Spleen (tissue), 11 donors: ENCODE measurements around the gene ERBIN. TPM values are rescaled to one million over a fixed set of nuclear protein-coding genes. Genes with fewer than 3 reads are reported as not detected.

Experiments
- DNase-seq: peaks from one replicate; pipeline ENCODE4 v3.0.0-alpha.2; 2020
- H3K27ac ChIP-seq, 8 donors: fragments of 200-600 bp; sonication (generic) in 7 of 8; 1 replicate in 4 of 8; 2 replicates in 4 of 8; pipeline versions ENCODE4 v1.5.0 to v1.8.0; 2016 to 2021; ENCODE audit warnings: inconsistent platforms in 4 of 8, mild to moderate bottlenecking in 4 of 8, moderate library complexity in 1 of 8
- H3K27me3 ChIP-seq, 7 donors: fragments of 200-600 bp; sonication (generic) in 6 of 7; replicated peaks in 1 of 7; 1 replicate in 4 of 7; 2 replicates in 3 of 7; pipeline versions ENCODE4 v1.5.0 to v1.8.0; 2016 to 2021; ENCODE audit warnings: inconsistent platforms in 3 of 7, mild to moderate bottlenecking in 1 of 7
- H3K36me3 ChIP-seq, 6 donors: fragments of 200-600 bp; sonication (generic) in 5 of 6; 1 replicate in 4 of 6; 2 replicates in 2 of 6; pipeline versions ENCODE4 v1.5.0 to v1.8.0; 2016 to 2021; ENCODE audit warnings: inconsistent platforms in 2 of 6
- H3K4me1 ChIP-seq, 6 donors: fragments of 200-600 bp; sonication (generic) in 5 of 6; 1 replicate in 3 of 6; 2 replicates in 3 of 6; pipeline versions ENCODE4 v1.5.0 to v1.8.0; 2016 to 2021; ENCODE audit warnings: inconsistent platforms in 3 of 6
- H3K4me3 ChIP-seq, 8 donors: fragments of 200-600 bp; sonication (generic) in 7 of 8; 1 replicate in 4 of 8; 2 replicates in 4 of 8; pipeline versions ENCODE4 v1.5.0 to v1.8.0; 2016 to 2021; ENCODE audit warnings: inconsistent platforms in 4 of 8, mild to moderate bottlenecking in 4 of 8, moderate library complexity in 2 of 8
- H3K9me3 ChIP-seq, 8 donors: fragments of 200-600 bp; sonication (generic) in 7 of 8; 1 replicate in 4 of 8; 2 replicates in 4 of 8; pipeline versions ENCODE4 v1.5.0 to v1.8.0; 2016 to 2021; ENCODE audit warnings: inconsistent platforms in 4 of 8
- CTCF ChIP-seq, 11 experiments: fragments of 200-600 bp in 7 of 11; fragments of 450-650 bp in 4 of 11; sonication (generic) in 4 of 11; IDR thresholded peaks in 8 of 11; conservative IDR thresholded peaks in 3 of 11; 1 replicate in 7 of 11; 2 replicates in 4 of 11; pipeline versions ENCODE4 v1.4.0 to v1.8.0; 2016 to 2021; ENCODE audit warnings: antibody characterized with exemption in 11 of 11, inconsistent platforms in 4 of 11, mild to moderate bottlenecking in 1 of 11
- POLR2A ChIP-seq, 3 donors: fragments of 450-650 bp; IDR thresholded peaks; one replicate each; pipeline ENCODE4 v1.5.1; 2017; ENCODE audit warnings: antibody characterized with exemption in 3 of 3, mild to moderate bottlenecking in 1 of 3
- POLR2AphosphoS5 ChIP-seq, 3 donors: sonication (generic); formaldehyde crosslinking; IDR thresholded peaks; one replicate each; pipeline ENCODE4 v1.5.1; 2017; ENCODE audit warnings: antibody characterized with exemption in 3 of 3
- WGBS, 5 donors: extraction: QIAGEN DNeasy Blood & Tissue Kit in 3 of 5; methylation state at CpG; one replicate each; pipeline versions ENCODE4 v1.1.5 to v1.1.7; 2013 to 2018; 5-methylcytosine and 5-hydroxymethylcytosine counted together
- intact Hi-C: fragments of 100-400 bp; cut with DNase I; formaldehyde crosslinking; loops from one replicate; pipeline ENCODE4 v1.15.0; 2023; ENCODE audit warnings: low total_unique reads
- polyA plus RNA-seq, 3 donors: library from polyadenylated mRNA; stranded (reverse); fragments of 200-250 nt; gene quantifications; one replicate each; pipeline ENCODE4 v1.2.1, GENCODE V29; 2013
- total RNA-seq, 7 donors: library from RNA; depleted of rRNA in 3 of 7; stranded (reverse); fragments of >200 nt in 3 of 7; fragmentation: NEBNext Ultra II Directional in 4 of 7; extraction: Animal tissue kit (Norgen Biotek cat#: 25700) in 4 of 7; gene quantifications; one replicate each; pipeline versions ENCODE4 v1.1.0 to v1.2.1, GENCODE V29; 2016 to 2021
- donor health status: healthy with polysubstance abuse.
- donor health status: DM: no; HTN: no; CAD: no; lungs with moderate emphysema.
- donor health status: DM: no; HTN: no; CAD: no.
- donor health status: Bipolar disorder and iron deficiency.
- donor health status: healthy.
- donor health status: DM: no; HTN: no; CAD: no.
- donor health status: DM: yes; HTN: yes; CAD: no.

The ERBIN gene
- total and polyA plus RNA-seq, 10 donors, result 19.6 to 112 (median 93.1) TPM

- Histone ChIP-seq H3K27ac (no peak overlapping the region), H3K36me3 (no peaks in the 10 kb centered on the region), H3K4me1 (no peaks in the 10 kb centered on the region), H3K4me3 (no peak overlapping the region), H3K9me3 (no peaks in the 10 kb centered on the region), H3K27me3 (no peaks in the 10 kb centered on the region)
- WGBS, 5 donors, result 63 to 89% (median 76%) methylated on average over 1 of the region's 1 CpG
- no peak for DNase-seq
- TF ChIP-seq POLR2A (IDR thresholded peaks at IDR 0.05) (no peak), POLR2AphosphoS5 (IDR thresholded peaks at IDR 0.05) (no peak), CTCF (IDR thresholded peaks at IDR 0.05 in 8 of 11, conservative IDR thresholded peaks at IDR 0.05 in 3 of 11) (no peak)
- intact Hi-C loops, result no loop called here
These were observed 33.6 kb upstream of the ERBIN start for GRCh38 chr5:65892801-65893200.

- Histone ChIP-seq H3K27ac (no peak overlapping the region), H3K27me3 (no peaks in the 10 kb centered on the region), H3K9me3 (no peaks in the 10 kb centered on the region), H3K4me1 (no peaks in the 10 kb centered on the region), H3K4me3 (no peak overlapping the region), H3K36me3 (no peaks in the 10 kb centered on the region)
- DNase-seq, result no peak
- intact Hi-C loops, result no loop called here
- no peak for TF ChIP-seq POLR2A (IDR thresholded peaks at IDR 0.05)
- WGBS, 5 donors, result 90 to 96% (median 92%) methylated on average over 9 of the region's 9 CpGs
These were observed 32.5 kb upstream of the ERBIN start for GRCh38 chr5:65893749-65894430.

- 88 to 97% (median 96%) methylated on average over 3 of the region's 3 CpGs for WGBS, 5 donors
These were observed 30.5 kb upstream of the ERBIN start for GRCh38 chr5:65895891-65896290.

GRCh38 chr5:65900746-65901145, 25.6 kb upstream of the ERBIN start:
- Histone ChIP-seq H3K27me3 (no peaks in the 10 kb centered on the region), H3K4me1 (no peaks in the 10 kb centered on the region), H3K9me3 (no peaks in the 10 kb centered on the region), H3K27ac (no peak overlapping the region), H3K36me3 (no peaks in the 10 kb centered on the region), H3K4me3 (no peak overlapping the region)
- WGBS, 5 donors, result 75 to 90% (median 80%) methylated on average over 2 of the region's 2 CpGs
- TF ChIP-seq POLR2AphosphoS5 (IDR thresholded peaks at IDR 0.05) (no peak), POLR2A (IDR thresholded peaks at IDR 0.05) (no peak), CTCF (IDR thresholded peaks at IDR 0.05 in 8 of 11, conservative IDR thresholded peaks at IDR 0.05 in 3 of 11) (no peak)
- DNase-seq, result no peak
- intact Hi-C loops, result no loop called here

More at GRCh38 chr5:65895891-65896290, 30.5 kb upstream of the ERBIN start:
- H3K4me1 ChIP-seq, result no peaks in the 10 kb centered on the region
- no peaks in the 10 kb centered on the region for H3K36me3 ChIP-seq
- intact Hi-C loops, result no loop called here
- no peak overlapping the region for H3K27ac ChIP-seq
- no peak for DNase-seq
- H3K9me3 ChIP-seq, result no peaks in the 10 kb centered on the region
- H3K4me3 ChIP-seq, result no peak overlapping the region
- no peaks in the 10 kb centered on the region for H3K27me3 ChIP-seq
- TF ChIP-seq POLR2AphosphoS5 (IDR thresholded peaks at IDR 0.05) (no peak), CTCF (IDR thresholded peaks at IDR 0.05 in 8 of 11, conservative IDR thresholded peaks at IDR 0.05 in 3 of 11) (no peak), POLR2A (IDR thresholded peaks at IDR 0.05) (no peak)
